Endothelial cell of umbilical vein (primary cell): ENCODE data around the gene SLC9B1.

Experiments used
- MAX ChIP-seq: IDR thresholded peaks from 2 replicates; pipeline ENCODE4 v1.6.1; 2011; ENCODE audit not compliant: insufficient read depth, insufficient read length
- POLR2A ChIP-seq: IDR thresholded peaks from 2 replicates; pipeline ENCODE4 v1.6.1; 2012; ENCODE audit warnings: low read depth, mild to moderate bottlenecking, control low read depth, low read length
- POLR2AphosphoS5 ChIP-seq: IDR thresholded peaks from 2 replicates; pipeline ENCODE4 v1.6.1; 2012; ENCODE audit warnings: low read depth, mild to moderate bottlenecking, control low read depth, low read length, moderate library complexity; ENCODE audit not compliant: insufficient read depth
- TF ChIP-seq, protein P1 (sequence below), 2 donors: IDR thresholded peaks; 1 replicate in 1 of 2; 2 replicates in 1 of 2; pipeline ENCODE4 v1.5.1; 2011; ENCODE audit warnings: low read length in 2 of 2, mild to moderate bottlenecking in 2 of 2, moderate library complexity in 2 of 2, control low read depth in 1 of 2, inconsistent platforms in 1 of 2, low read depth in 1 of 2; ENCODE audit not compliant: insufficient read depth in 1 of 2; ENCODE audit errors: extremely low read depth in 1 of 2

DNA sequence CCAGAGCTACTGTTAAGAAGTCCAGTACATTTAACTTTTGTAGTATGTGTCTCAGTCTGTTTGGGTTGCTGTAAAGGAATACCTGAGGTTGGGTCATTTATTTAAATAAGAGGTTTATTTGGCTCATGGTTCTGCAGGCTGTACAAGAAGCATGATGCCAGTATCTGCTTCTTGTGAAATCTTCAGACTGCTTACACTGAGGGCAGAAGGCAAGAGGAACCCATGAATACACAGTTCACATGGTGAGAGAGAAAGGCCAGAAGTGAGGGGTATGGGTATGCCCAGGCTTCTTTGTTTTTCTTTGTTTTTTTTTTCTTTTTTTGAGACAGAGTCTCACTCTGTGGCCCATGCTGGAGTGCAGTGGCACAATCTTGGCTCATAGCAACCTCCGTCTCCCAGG is 156.8 kb downstream of the SLC9B1 start:
- TF ChIP-seq MAX = no peak
- no peak for TF ChIP-seq POLR2A
- no peak for TF ChIP-seq POLR2AphosphoS5
- TF ChIP-seq, protein P1, sequence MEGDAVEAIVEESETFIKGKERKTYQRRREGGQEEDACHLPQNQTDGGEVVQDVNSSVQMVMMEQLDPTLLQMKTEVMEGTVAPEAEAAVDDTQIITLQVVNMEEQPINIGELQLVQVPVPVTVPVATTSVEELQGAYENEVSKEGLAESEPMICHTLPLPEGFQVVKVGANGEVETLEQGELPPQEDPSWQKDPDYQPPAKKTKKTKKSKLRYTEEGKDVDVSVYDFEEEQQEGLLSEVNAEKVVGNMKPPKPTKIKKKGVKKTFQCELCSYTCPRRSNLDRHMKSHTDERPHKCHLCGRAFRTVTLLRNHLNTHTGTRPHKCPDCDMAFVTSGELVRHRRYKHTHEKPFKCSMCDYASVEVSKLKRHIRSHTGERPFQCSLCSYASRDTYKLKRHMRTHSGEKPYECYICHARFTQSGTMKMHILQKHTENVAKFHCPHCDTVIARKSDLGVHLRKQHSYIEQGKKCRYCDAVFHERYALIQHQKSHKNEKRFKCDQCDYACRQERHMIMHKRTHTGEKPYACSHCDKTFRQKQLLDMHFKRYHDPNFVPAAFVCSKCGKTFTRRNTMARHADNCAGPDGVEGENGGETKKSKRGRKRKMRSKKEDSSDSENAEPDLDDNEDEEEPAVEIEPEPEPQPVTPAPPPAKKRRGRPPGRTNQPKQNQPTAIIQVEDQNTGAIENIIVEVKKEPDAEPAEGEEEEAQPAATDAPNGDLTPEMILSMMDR (IDR thresholded peaks at IDR 0.05; ENCODE audit: extremely low read depth in 1 of 2, insufficient read depth in 1 of 2, low read depth in 1 of 2, low read length in 2 of 2) = no peak
